ENCODE data around the gene EBP.
"Not testable (repeated sequence)": the region's sequence is repeated elsewhere in the genome, so short reads cannot be mapped to it uniquely, and the experiment has no call there.

The EBP gene

GRCh38 chrX:48539345-48540027 is 17.9 kb downstream of the EBP start, which contains the start of gene TBC1D25:
TBC1D25 (plus strand) TSS chrX:48539714; CDS start chrX:48539798, 84 bp downstream.
- Histone ChIP-seq H3K4me3 (ENCODE audit: severe bottlenecking) (peak within 1 kb of the TSS; percentile 80), H3K9me3 (ENCODE audit: severe bottlenecking) (no peaks in the 10 kb centered on the region), H3K27ac (ENCODE audit: poor library complexity, severe bottlenecking) (peak within 1 kb of the TSS; percentile 58), H3K4me1 (ENCODE audit: insufficient read depth, poor library complexity, severe bottlenecking) (peaks cover 2% of the 10 kb centered on the region), H3K36me3 (ENCODE audit: low read depth) (0 out of 2 replicates have a peak, but pooled peaks cover 4% of the 10 kb centered on the region), H3K27me3 (ENCODE audit: insufficient read depth, poor library complexity, severe bottlenecking) (no peaks in the 10 kb centered on the region)
- TF ChIP-seq, protein P1, sequence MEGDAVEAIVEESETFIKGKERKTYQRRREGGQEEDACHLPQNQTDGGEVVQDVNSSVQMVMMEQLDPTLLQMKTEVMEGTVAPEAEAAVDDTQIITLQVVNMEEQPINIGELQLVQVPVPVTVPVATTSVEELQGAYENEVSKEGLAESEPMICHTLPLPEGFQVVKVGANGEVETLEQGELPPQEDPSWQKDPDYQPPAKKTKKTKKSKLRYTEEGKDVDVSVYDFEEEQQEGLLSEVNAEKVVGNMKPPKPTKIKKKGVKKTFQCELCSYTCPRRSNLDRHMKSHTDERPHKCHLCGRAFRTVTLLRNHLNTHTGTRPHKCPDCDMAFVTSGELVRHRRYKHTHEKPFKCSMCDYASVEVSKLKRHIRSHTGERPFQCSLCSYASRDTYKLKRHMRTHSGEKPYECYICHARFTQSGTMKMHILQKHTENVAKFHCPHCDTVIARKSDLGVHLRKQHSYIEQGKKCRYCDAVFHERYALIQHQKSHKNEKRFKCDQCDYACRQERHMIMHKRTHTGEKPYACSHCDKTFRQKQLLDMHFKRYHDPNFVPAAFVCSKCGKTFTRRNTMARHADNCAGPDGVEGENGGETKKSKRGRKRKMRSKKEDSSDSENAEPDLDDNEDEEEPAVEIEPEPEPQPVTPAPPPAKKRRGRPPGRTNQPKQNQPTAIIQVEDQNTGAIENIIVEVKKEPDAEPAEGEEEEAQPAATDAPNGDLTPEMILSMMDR (IDR thresholded peaks at IDR 0.05; ENCODE audit: poor library complexity, severe bottlenecking) = peak; percentile 42
- DNase-seq (ENCODE audit: low spot score) (peak; percentile 95), ATAC-seq (ENCODE audit: low read depth) (peak; percentile 85)

- Histone ChIP-seq H3K27ac (ENCODE audit: poor library complexity, severe bottlenecking) (peak overlapping the region; percentile 58), H3K36me3 (ENCODE audit: low read depth) (peaks cover 4% of the 10 kb centered on the region; the same call in 1 of the 2 replicates), H3K27me3 (ENCODE audit: insufficient read depth, poor library complexity, severe bottlenecking) (no peaks in the 10 kb centered on the region), H3K9me3 (ENCODE audit: severe bottlenecking) (no peaks in the 10 kb centered on the region), H3K4me3 (ENCODE audit: severe bottlenecking) (peak overlapping the region; percentile 80), H3K4me1 (ENCODE audit: insufficient read depth, poor library complexity, severe bottlenecking) (peaks cover 2% of the 10 kb centered on the region)
- DNase-seq (ENCODE audit: low spot score) (no peak), ATAC-seq (ENCODE audit: low read depth) (peak; percentile 64)
- TF ChIP-seq, protein P1 (IDR thresholded peaks at IDR 0.05; ENCODE audit: poor library complexity, severe bottlenecking) = peak; percentile 23
Observed at GRCh38 chrX:48540028-48540375, 18.4 kb downstream of the EBP start.

- H3K4me3 ChIP-seq (ENCODE audit: severe bottlenecking) = peak overlapping the region; percentile 80
- no peak for ATAC-seq (ENCODE audit: low read depth)
- H3K36me3 ChIP-seq (ENCODE audit: low read depth) = peaks cover 4% of the 10 kb centered on the region
- H3K4me1 ChIP-seq (ENCODE audit: insufficient read depth, poor library complexity, severe bottlenecking) = peaks cover 2% of the 10 kb centered on the region
- H3K9me3 ChIP-seq (ENCODE audit: severe bottlenecking) = no peaks in the 10 kb centered on the region
- TF ChIP-seq, protein P1 (IDR thresholded peaks at IDR 0.05; ENCODE audit: poor library complexity, severe bottlenecking) = no peak
- no peak for DNase-seq (ENCODE audit: low spot score)
- H3K27me3 ChIP-seq (ENCODE audit: insufficient read depth, poor library complexity, severe bottlenecking) = no peaks in the 10 kb centered on the region
- peak overlapping the region; percentile 58 for H3K27ac ChIP-seq (ENCODE audit: poor library complexity, severe bottlenecking)
Observed at GRCh38 chrX:48540480-48540879, 18.9 kb downstream of the EBP start.

GRCh38 chrX:48541140-48541814 is 19.7 kb downstream of the EBP start:
- H3K27me3 ChIP-seq (ENCODE audit: insufficient read depth, poor library complexity, severe bottlenecking) = no peaks in the 10 kb centered on the region
- ATAC-seq (ENCODE audit: low read depth) (no peak), DNase-seq (ENCODE audit: low spot score) (no peak)
- no peak overlapping the region for H3K4me3 ChIP-seq (ENCODE audit: severe bottlenecking)
- peaks cover 2% of the 10 kb centered on the region for H3K4me1 ChIP-seq (ENCODE audit: insufficient read depth, poor library complexity, severe bottlenecking)
- H3K36me3 ChIP-seq (ENCODE audit: low read depth) = peaks cover 4% of the 10 kb centered on the region
- TF ChIP-seq, protein P1 (IDR thresholded peaks at IDR 0.05; ENCODE audit: poor library complexity, severe bottlenecking) = no peak
- H3K27ac ChIP-seq (ENCODE audit: poor library complexity, severe bottlenecking) = no peak overlapping the region
- H3K9me3 ChIP-seq (ENCODE audit: severe bottlenecking) = no peaks in the 10 kb centered on the region

GRCh38 chrX:48548871-48549270 is 27.3 kb downstream of the EBP start:
- DNase-seq (ENCODE audit: low spot score) = no peak
- no peaks in the 10 kb centered on the region for H3K9me3 ChIP-seq (ENCODE audit: severe bottlenecking)

GRCh38 chrX:48555731-48556325 is 34.2 kb downstream of the EBP start:
- H3K4me3 ChIP-seq (ENCODE audit: severe bottlenecking); ATAC-seq (ENCODE audit: low read depth); H3K4me1 ChIP-seq (ENCODE audit: insufficient read depth, poor library complexity, severe bottlenecking); H3K27me3 ChIP-seq (ENCODE audit: insufficient read depth, poor library complexity, severe bottlenecking); H3K9me3 ChIP-seq (ENCODE audit: severe bottlenecking); DNase-seq (ENCODE audit: low spot score); H3K27ac ChIP-seq (ENCODE audit: poor library complexity, severe bottlenecking): not testable (repeated sequence)
- H3K36me3 ChIP-seq (ENCODE audit: low read depth) = peaks cover 16% of the 10 kb centered on the region

More at GRCh38 chrX:48548871-48549270, 27.3 kb downstream of the EBP start:
- no peak overlapping the region for H3K4me3 ChIP-seq (ENCODE audit: severe bottlenecking)
- TF ChIP-seq, protein P1 (IDR thresholded peaks at IDR 0.05; ENCODE audit: poor library complexity, severe bottlenecking) = no peak
- H3K36me3 ChIP-seq (ENCODE audit: low read depth) = peaks cover 9% of the 10 kb centered on the region
- H3K27me3 ChIP-seq (ENCODE audit: insufficient read depth, poor library complexity, severe bottlenecking) = no peaks in the 10 kb centered on the region
- ATAC-seq (ENCODE audit: low read depth) = no peak
- no peak overlapping the region for H3K27ac ChIP-seq (ENCODE audit: poor library complexity, severe bottlenecking)
- no peaks in the 10 kb centered on the region for H3K4me1 ChIP-seq (ENCODE audit: insufficient read depth, poor library complexity, severe bottlenecking)

All from RWPE2 (cell line).